Measurements from ENCODE around the gene AMELY. TPM values are rescaled to one million over a fixed set of nuclear protein-coding genes. Genes with fewer than 3 reads are reported as not detected.
"Not testable (repeated sequence)": the region's sequence is repeated elsewhere in the genome, so short reads cannot be mapped to it uniquely, and the experiment has no call there.

AMELY gene
- total RNA-seq, 4 donors from 2014 or later = not detected

DNA sequence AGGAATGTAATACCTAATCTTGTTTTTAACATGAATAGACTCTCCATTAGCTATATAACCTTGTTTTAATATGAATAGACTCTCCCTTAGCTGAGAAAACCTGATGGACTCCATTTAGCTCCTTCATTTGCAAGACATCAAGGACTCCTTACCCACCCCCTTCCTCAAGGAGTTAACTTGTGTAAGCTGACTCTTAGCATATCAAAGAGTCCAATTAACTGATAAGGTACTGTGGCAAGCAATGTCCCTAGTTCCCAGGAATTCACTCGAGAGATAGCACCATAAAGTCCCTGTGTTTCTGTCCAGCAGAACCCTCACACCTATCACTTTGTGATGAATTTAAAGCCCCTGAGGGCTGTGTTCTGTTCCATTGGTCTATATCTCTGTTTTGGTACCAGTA, 16.3 kb downstream of the AMELY start:
- Histone ChIP-seq H3K27me3 (no peaks in the 10 kb centered on the region), H3K9me3 (no peaks in the 10 kb centered on the region), H3K27ac (no peak overlapping the region), H3K36me3 (no peaks in the 10 kb centered on the region), H3K4me3 (no peak overlapping the region), H3K4me1 (no peaks in the 10 kb centered on the region)
- WGBS, 2 donors (ENCODE audit: low coverage in 1 of 2) = 0% methylated on average over 1 of the region's 1 CpG; no CpG with 5 or more reads in 1 of the 2 donors
- no peak for ATAC-seq
- TF ChIP-seq POLR2AphosphoS5 (IDR thresholded peaks at IDR 0.05) = no peak

DNA sequence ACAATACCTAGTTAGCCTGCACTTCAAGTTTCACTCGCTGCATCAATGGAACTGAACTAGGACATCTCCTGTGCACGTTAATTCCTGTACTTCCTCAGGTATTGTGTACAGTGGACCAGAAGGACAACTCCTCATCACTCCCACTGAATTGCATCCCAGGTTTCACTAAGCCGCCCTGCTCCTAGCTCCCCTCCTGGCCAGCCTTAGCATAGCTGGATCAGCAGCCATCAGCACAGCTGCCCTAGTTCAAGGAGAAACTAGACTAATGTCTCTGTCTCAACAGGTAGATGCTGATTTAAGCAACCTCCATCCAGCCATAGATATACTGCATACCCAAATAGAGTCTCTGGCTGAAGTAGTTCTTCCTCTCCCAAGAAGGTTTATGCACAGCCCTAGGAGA, 17.1 kb downstream of the AMELY start:
- no peak overlapping the region for H3K27ac ChIP-seq
- no peak for TF ChIP-seq EP300 (IDR thresholded peaks at IDR 0.05)
- H3K4me1 ChIP-seq = no peaks in the 10 kb centered on the region
- H3K4me3 ChIP-seq = no peak overlapping the region
- WGBS, 2 donors (ENCODE audit: low coverage in 1 of 2) = 43% methylated on average over 2 of the region's 3 CpGs; no CpG with 5 or more reads in 1 of the 2 donors
- no peaks in the 10 kb centered on the region for H3K27me3 ChIP-seq
- ATAC-seq = no peak
- H3K36me3 ChIP-seq = no peaks in the 10 kb centered on the region
- no peaks in the 10 kb centered on the region for H3K9me3 ChIP-seq

DNA sequence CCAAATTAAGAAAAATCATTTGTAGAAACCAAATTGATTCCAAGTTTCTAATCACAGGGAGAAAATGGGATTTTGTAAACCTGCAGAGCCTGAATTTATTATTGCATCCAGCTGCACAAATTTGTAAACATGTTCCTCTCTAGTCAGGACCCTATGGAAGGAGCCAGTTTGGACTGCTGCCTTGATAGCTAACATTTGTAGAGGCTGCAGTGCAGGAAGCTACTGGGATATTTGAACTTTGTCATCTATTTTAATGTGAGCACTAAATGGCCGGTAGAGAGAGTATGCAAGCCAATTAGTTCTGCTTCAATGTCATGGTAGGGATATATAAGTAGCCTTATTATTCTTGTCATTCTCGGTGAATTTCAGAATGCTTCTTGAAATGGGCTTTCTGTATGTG, 62.2 kb downstream of the AMELY start:
- no peak overlapping the region for H3K4me3 ChIP-seq
- ATAC-seq = no peak
- 40% methylated on average over 2 of the region's 2 CpGs; no CpG with 5 or more reads in 1 of the 2 donors for WGBS, 2 donors (ENCODE audit: low coverage in 1 of 2)
- TF ChIP-seq POLR2A (IDR thresholded peaks at IDR 0.05) (no peak), EP300 (IDR thresholded peaks at IDR 0.05) (no peak), POLR2AphosphoS5 (IDR thresholded peaks at IDR 0.05) (no peak)
- TF ChIP-seq, protein P1, sequence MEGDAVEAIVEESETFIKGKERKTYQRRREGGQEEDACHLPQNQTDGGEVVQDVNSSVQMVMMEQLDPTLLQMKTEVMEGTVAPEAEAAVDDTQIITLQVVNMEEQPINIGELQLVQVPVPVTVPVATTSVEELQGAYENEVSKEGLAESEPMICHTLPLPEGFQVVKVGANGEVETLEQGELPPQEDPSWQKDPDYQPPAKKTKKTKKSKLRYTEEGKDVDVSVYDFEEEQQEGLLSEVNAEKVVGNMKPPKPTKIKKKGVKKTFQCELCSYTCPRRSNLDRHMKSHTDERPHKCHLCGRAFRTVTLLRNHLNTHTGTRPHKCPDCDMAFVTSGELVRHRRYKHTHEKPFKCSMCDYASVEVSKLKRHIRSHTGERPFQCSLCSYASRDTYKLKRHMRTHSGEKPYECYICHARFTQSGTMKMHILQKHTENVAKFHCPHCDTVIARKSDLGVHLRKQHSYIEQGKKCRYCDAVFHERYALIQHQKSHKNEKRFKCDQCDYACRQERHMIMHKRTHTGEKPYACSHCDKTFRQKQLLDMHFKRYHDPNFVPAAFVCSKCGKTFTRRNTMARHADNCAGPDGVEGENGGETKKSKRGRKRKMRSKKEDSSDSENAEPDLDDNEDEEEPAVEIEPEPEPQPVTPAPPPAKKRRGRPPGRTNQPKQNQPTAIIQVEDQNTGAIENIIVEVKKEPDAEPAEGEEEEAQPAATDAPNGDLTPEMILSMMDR (IDR thresholded peaks at IDR 0.05) = no peak
- no peak overlapping the region for H3K27ac ChIP-seq
- H3K9me3 ChIP-seq = no peaks in the 10 kb centered on the region
- no peaks in the 10 kb centered on the region for H3K27me3 ChIP-seq
- no peaks in the 10 kb centered on the region for H3K36me3 ChIP-seq
- H3K4me1 ChIP-seq = no peaks in the 10 kb centered on the region

DNA sequence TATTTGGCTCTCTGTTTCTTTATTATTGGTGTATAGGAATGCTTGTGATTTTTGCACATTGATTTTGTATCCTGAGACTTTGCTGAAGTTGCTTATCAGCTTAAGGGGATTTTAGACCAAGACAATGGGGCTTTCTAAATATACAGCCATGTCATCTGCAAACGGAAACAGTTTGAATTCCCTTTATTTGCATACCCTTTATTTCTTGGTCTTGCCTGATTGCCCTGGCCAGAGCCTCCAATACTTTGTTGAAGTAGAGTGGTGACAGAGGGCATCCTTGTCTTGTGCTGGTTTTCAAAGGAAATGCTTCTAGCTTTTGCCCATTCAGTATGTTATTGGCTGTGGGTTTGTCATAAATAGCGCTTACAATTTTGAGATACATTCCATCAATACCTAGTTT, 68.9 kb downstream of the AMELY start:
- H3K27me3 ChIP-seq, H3K36me3 ChIP-seq, H3K9me3 ChIP-seq, H3K4me1 ChIP-seq, ATAC-seq, H3K4me3 ChIP-seq, H3K27ac ChIP-seq: not testable (repeated sequence)
- 49% methylated on average over 2 of the region's 2 CpGs; no CpG with 5 or more reads in 1 of the 2 donors for WGBS, 2 donors (ENCODE audit: low coverage in 1 of 2)

Other genes starting within 250 kb of the AMELY start
- under 1 TPM in 2 of 4 donors, not detected in 2; 0.27 to 0.31 TPM for gene TBL1Y, start 1.1 kb downstream of the AMELY start, total RNA-seq